Panc1 (cell line): ENCODE measurements around the gene PPP3R1. TPM values are rescaled to one million over a fixed set of nuclear protein-coding genes. Genes with fewer than 3 reads are reported as not detected.

Experiments
- ATAC-seq: fragments of 200-7000 bp; cut with Tn5 transposase; 2 replicates; pipeline ENCODE4 v1.9.1; 2020; ENCODE audit warnings: mild to moderate bottlenecking, moderate library complexity
- BruUV-seq: library from RNA; stranded (reverse); fragments of 400-500 nt; replicated peaks from 2 replicates; lab custom pipeline; 2021; lab: Mats Ljungman, UMichigan
- CTCF ChIA-PET: fragments of 300-600 bp; sonication (Branson Sonifier 250); formaldehyde crosslinking; loops from one replicate; lab custom pipeline; 2022; ENCODE audit warnings: antibody characterized with exemption; lab: Charles Lee
- POLR2A ChIA-PET: fragments of 300-600 bp; sonication (Branson Sonifier 250); formaldehyde crosslinking; loops from one replicate; lab custom pipeline; 2022; ENCODE audit warnings: antibody characterized with exemption; lab: Charles Lee
- DNase-seq: peaks from one replicate; pipeline ENCODE4 v3.0.0-alpha.2; 2010; ENCODE audit warnings: low read depth, low spot score
- H3K27ac ChIP-seq: 2 replicates; pipeline ENCODE4 v1.5.1; 2011; ENCODE audit warnings: mild to moderate bottlenecking, low read length, inconsistent platforms
- H3K27me3 ChIP-seq: fragments of 200-500 bp; sonication (Bioruptor generic); 2 replicates; pipeline ENCODE4 v1.6.0; 2014; ENCODE audit warnings: low read length, inconsistent platforms; ENCODE audit not compliant: control insufficient read depth, insufficient read depth
- H3K36me3 ChIP-seq: fragments of 200-500 bp; sonication (Bioruptor generic); 2 replicates; pipeline ENCODE4 v1.5.1; 2014; ENCODE audit warnings: inconsistent platforms, mild to moderate bottlenecking, low read length, moderate library complexity; ENCODE audit not compliant: control insufficient read depth, insufficient read depth
- H3K4me1 ChIP-seq: 2 replicates; pipeline ENCODE4 v1.5.1; 2011; ENCODE audit warnings: inconsistent platforms, mild to moderate bottlenecking, low read length, moderate library complexity; ENCODE audit not compliant: control insufficient read depth, insufficient read depth
- H3K4me3 ChIP-seq, 2 experiments: 2 replicates each; pipeline ENCODE4 v1.5.1; 2011 to 2012; ENCODE audit warnings: low read depth in 2 of 2, low read length in 2 of 2, mild to moderate bottlenecking in 2 of 2, inconsistent platforms in 1 of 2, moderate library complexity in 1 of 2
- H3K9me3 ChIP-seq: fragments of 200-500 bp; sonication (Bioruptor generic); 2 replicates; pipeline ENCODE4 v1.5.1; 2014; ENCODE audit warnings: low read depth, mild to moderate bottlenecking, inconsistent platforms, low read length, moderate library complexity; ENCODE audit not compliant: control insufficient read depth, insufficient read depth
- POLR2AphosphoS5 ChIP-seq: IDR thresholded peaks from 2 replicates; pipeline ENCODE4 v1.6.1; 2012; ENCODE audit warnings: mild to moderate bottlenecking, low read depth, low read length, moderate library complexity
- SIN3A ChIP-seq: IDR thresholded peaks from 2 replicates; pipeline ENCODE4 v1.6.1; 2012; ENCODE audit warnings: low read depth, mild to moderate bottlenecking, low read length, moderate library complexity, borderline replicate concordance; ENCODE audit not compliant: insufficient read depth
- TCF7L2 ChIP-seq: IDR thresholded peaks from 2 replicates; pipeline ENCODE4 v1.6.1; 2011; ENCODE audit warnings: mild to moderate bottlenecking, low read depth, low read length, inconsistent platforms
- in situ Hi-C: cut with HindIII; loops from 2 replicates; pipeline ENCODE4 v1.10.0; 2016; ENCODE audit warnings: low sequenced_read_pairs, low pct_unique_long_range_greater_than_20kb
- intact Hi-C: fragments of 100-400 bp; cut with micrococcal nuclease; formaldehyde crosslinking; loops from one replicate; pipeline ENCODE4 v1.10.0; 2022; ENCODE audit not compliant: unreplicated experiment
- total RNA-seq: library from RNA; stranded (reverse); gene quantifications from one replicate; pipeline ENCODE4 v1.2.1, GENCODE V29; 2021; ENCODE audit not compliant: unreplicated experiment
- TF ChIP-seq, protein P1 (sequence below), 2 experiments: IDR thresholded peaks; 2 replicates each; pipeline ENCODE4 v1.6.1; 2011 to 2012; ENCODE audit warnings: low read depth in 2 of 2, control low read depth in 1 of 2, low read length in 1 of 2, mild to moderate bottlenecking in 1 of 2, moderate library complexity in 1 of 2; ENCODE audit not compliant: insufficient read depth in 1 of 2
- TF ChIP-seq, protein P2 (sequence below): fragments of 450-650 bp; IDR thresholded peaks from 2 replicates; pipeline ENCODE4 v1.5.1; 2017; ENCODE audit warnings: mild to moderate bottlenecking

The PPP3R1 gene
- total RNA-seq, 1 experiment from 2014 or later: 77.9 TPM

- ChIA-PET POLR2A (no interaction called here), CTCF (no interaction called here)
- TF ChIP-seq TCF7L2: no peak
- DNase-seq: no peak
- Histone ChIP-seq H3K27me3 (peaks cover 6% of the 10 kb centered on the region; the same call in 1 of the 2 replicates), H3K4me1 (no peaks in the 10 kb centered on the region), H3K4me3 (no peak overlapping the region), H3K9me3 (no peaks in the 10 kb centered on the region), H3K36me3 (no peaks in the 10 kb centered on the region), H3K27ac (no peak overlapping the region)
- no TSS peak for BruUV-seq
- no peak for ATAC-seq
- in situ Hi-C loops: no loop called here
- intact Hi-C loops: no loop called here
Measured at GRCh38 chr2:68280796-68281195, 28.5 kb upstream of the PPP3R1 start.

GRCh38 chr2:68280348-68280747, 28.0 kb upstream of the PPP3R1 start:
- no peaks in the 10 kb centered on the region for H3K4me1 ChIP-seq
- no peak overlapping the region for H3K27ac ChIP-seq
- ChIA-PET CTCF (no interaction called here), POLR2A (no interaction called here)
- H3K9me3 ChIP-seq: no peaks in the 10 kb centered on the region
- H3K36me3 ChIP-seq: no peaks in the 10 kb centered on the region
- H3K4me3 ChIP-seq: no peak overlapping the region
- intact Hi-C loops (no loop called here), in situ Hi-C loops (no loop called here)
- no peak for DNase-seq
- no peak for ATAC-seq
- TF ChIP-seq, protein P1, sequence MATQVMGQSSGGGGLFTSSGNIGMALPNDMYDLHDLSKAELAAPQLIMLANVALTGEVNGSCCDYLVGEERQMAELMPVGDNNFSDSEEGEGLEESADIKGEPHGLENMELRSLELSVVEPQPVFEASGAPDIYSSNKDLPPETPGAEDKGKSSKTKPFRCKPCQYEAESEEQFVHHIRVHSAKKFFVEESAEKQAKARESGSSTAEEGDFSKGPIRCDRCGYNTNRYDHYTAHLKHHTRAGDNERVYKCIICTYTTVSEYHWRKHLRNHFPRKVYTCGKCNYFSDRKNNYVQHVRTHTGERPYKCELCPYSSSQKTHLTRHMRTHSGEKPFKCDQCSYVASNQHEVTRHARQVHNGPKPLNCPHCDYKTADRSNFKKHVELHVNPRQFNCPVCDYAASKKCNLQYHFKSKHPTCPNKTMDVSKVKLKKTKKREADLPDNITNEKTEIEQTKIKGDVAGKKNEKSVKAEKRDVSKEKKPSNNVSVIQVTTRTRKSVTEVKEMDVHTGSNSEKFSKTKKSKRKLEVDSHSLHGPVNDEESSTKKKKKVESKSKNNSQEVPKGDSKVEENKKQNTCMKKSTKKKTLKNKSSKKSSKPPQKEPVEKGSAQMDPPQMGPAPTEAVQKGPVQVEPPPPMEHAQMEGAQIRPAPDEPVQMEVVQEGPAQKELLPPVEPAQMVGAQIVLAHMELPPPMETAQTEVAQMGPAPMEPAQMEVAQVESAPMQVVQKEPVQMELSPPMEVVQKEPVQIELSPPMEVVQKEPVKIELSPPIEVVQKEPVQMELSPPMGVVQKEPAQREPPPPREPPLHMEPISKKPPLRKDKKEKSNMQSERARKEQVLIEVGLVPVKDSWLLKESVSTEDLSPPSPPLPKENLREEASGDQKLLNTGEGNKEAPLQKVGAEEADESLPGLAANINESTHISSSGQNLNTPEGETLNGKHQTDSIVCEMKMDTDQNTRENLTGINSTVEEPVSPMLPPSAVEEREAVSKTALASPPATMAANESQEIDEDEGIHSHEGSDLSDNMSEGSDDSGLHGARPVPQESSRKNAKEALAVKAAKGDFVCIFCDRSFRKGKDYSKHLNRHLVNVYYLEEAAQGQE (IDR thresholded peaks at IDR 0.05; ENCODE audit: insufficient read depth in 1 of 2, low read depth in 2 of 2, low read length in 1 of 2): no peak
- no peak for TF ChIP-seq POLR2AphosphoS5
- no peak for TF ChIP-seq SIN3A
- TF ChIP-seq, protein P2, sequence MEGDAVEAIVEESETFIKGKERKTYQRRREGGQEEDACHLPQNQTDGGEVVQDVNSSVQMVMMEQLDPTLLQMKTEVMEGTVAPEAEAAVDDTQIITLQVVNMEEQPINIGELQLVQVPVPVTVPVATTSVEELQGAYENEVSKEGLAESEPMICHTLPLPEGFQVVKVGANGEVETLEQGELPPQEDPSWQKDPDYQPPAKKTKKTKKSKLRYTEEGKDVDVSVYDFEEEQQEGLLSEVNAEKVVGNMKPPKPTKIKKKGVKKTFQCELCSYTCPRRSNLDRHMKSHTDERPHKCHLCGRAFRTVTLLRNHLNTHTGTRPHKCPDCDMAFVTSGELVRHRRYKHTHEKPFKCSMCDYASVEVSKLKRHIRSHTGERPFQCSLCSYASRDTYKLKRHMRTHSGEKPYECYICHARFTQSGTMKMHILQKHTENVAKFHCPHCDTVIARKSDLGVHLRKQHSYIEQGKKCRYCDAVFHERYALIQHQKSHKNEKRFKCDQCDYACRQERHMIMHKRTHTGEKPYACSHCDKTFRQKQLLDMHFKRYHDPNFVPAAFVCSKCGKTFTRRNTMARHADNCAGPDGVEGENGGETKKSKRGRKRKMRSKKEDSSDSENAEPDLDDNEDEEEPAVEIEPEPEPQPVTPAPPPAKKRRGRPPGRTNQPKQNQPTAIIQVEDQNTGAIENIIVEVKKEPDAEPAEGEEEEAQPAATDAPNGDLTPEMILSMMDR: no peak
- no peak for TF ChIP-seq TCF7L2
- no TSS peak for BruUV-seq
- peaks cover 6% of the 10 kb centered on the region; the same call in 1 of the 2 replicates for H3K27me3 ChIP-seq

DNA sequence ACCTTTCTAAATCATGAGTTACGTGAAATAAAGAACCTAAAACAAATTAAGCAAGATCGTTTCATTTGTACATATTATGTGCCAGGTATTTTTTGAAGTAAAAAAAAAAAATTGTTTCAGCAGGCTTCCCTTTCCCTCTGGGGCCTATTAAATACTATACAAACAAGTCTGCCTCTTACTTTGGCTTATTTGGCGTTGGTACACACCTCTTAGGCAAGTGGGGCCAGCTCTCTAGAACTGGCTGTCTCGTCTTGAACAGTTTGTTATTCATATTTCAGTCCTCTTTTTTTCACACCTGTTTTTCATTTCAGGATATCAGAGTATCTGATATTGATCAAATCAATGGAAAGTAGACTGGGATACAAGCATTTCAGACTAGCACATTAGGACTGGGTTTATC, 27.4 kb upstream of the PPP3R1 start:
- intact Hi-C loops (no loop called here), in situ Hi-C loops (no loop called here)
- no peak overlapping the region for H3K4me3 ChIP-seq
- BruUV-seq: no TSS peak
- TF ChIP-seq, protein P2: no peak
- TF ChIP-seq TCF7L2: no peak
- TF ChIP-seq SIN3A: no peak
- TF ChIP-seq, protein P1 (IDR thresholded peaks at IDR 0.05; ENCODE audit: insufficient read depth in 1 of 2, low read depth in 2 of 2, low read length in 1 of 2): no peak
- no peak for TF ChIP-seq POLR2AphosphoS5
- peaks cover 10% of the 10 kb centered on the region; the same call in 1 of the 2 replicates for H3K27me3 ChIP-seq
- H3K27ac ChIP-seq: no peak overlapping the region
- ChIA-PET POLR2A (no interaction called here), CTCF (no interaction called here)
- no peaks in the 10 kb centered on the region for H3K4me1 ChIP-seq
- no peaks in the 10 kb centered on the region for H3K9me3 ChIP-seq
- ATAC-seq (no peak), DNase-seq (no peak)
- no peaks in the 10 kb centered on the region for H3K36me3 ChIP-seq
